Urinary bladder (tissue), 4 donors: ENCODE data around the gene ZNF493. TPM values are rescaled to one million over a fixed set of nuclear protein-coding genes. Genes with fewer than 3 reads are reported as not detected.

Experiments
- DNase-seq: peaks from one replicate; pipeline ENCODE4 v3.0.0-alpha.2; 2015; ENCODE audit errors: extremely low spot score
- H3K27ac ChIP-seq: one replicate; pipeline ENCODE4 v1.5.1; 2013; ENCODE audit warnings: low read depth, mild to moderate bottlenecking, moderate library complexity
- H3K36me3 ChIP-seq: one replicate; pipeline ENCODE4 v1.6.1; 2013; ENCODE audit warnings: mild to moderate bottlenecking, moderate library complexity; ENCODE audit not compliant: insufficient read depth
- H3K4me1 ChIP-seq: one replicate; pipeline ENCODE4 v1.6.1; 2013; ENCODE audit warnings: mild to moderate bottlenecking, moderate library complexity; ENCODE audit not compliant: insufficient read depth
- H3K4me3 ChIP-seq: one replicate; pipeline ENCODE4 v1.5.1; 2013; ENCODE audit warnings: low read depth, low read length
- WGBS: extraction: QIAGEN DNeasy Blood & Tissue Kit; methylation state at CpG from one replicate; pipeline ENCODE4 v1.1.7; 2013; 5-methylcytosine and 5-hydroxymethylcytosine counted together
- polyA plus RNA-seq: library from polyadenylated mRNA; stranded (reverse); fragments of 200-250 nt; gene quantifications from one replicate; pipeline ENCODE4 v1.2.3, GENCODE V29; 2013
- total RNA-seq: library from RNA; depleted of rRNA; stranded (reverse); fragments of >200 nt; gene quantifications from one replicate; pipeline ENCODE4 v1.2.3, GENCODE V29; 2014
- donor health status: healthy with polysubstance abuse.
- donor health status: healthy.

Gene ZNF493
- 72.2 TPM for total RNA-seq
- polyA plus RNA-seq: 5.6 TPM

GRCh38 chr19:21396893-21397572, at the start of gene ZNF493:
TSS of gene ZNF493 (plus strand) at chr19:21397133. CDS start at chr19:21397238, 105 bp downstream.
- Histone ChIP-seq H3K4me3 (peak within 1 kb of the TSS; percentile 62), H3K27ac (peak within 1 kb of the TSS; percentile 70), H3K36me3 (no peaks in the 10 kb centered on the region), H3K4me1 (peaks cover 4% of the 10 kb centered on the region)
- DNase-seq: peak; percentile 97
- WGBS: under 1% methylated on average over 31 of the region's 31 CpGs

DNA sequence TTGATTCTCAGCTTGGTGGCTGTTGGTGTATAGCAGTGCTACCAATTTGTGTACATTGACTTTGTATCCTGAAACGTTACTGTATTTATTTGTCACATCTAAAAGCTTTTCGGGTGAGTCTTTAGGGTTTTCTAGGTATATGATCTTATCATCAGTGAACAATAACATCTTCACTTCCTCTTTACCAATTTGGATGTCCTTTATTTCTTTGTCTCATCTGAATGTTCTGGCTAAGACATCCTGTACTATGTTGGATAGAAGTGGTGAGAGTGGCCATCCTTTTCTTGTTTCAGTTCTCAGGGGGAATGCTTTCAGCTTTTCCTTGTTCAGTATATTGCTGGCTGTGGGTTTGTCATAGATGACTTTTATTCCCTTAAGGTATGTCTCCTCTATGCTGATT, 44.1 kb upstream of the ZNF493 start:
- DNase-seq: no peak
- H3K27ac ChIP-seq: no peak overlapping the region
- H3K4me3 ChIP-seq: no peak overlapping the region
- H3K4me1 ChIP-seq: no peaks in the 10 kb centered on the region
- WGBS: 72% methylated on average over 2 of the region's 2 CpGs
- H3K36me3 ChIP-seq: no peaks in the 10 kb centered on the region

GRCh38 chr19:21358768-21359451, 38.0 kb upstream of the ZNF493 start, which contains the start of gene ZNF738:
TSS of gene ZNF738 (plus strand) at chr19:21359000. CDS start at chr19:21359141, 141 bp downstream.
- peak; percentile 94 for DNase-seq
- H3K4me3 ChIP-seq: peak within 1 kb of the TSS; percentile 64
- H3K4me1 ChIP-seq: no peaks in the 10 kb centered on the region
- H3K36me3 ChIP-seq: no peaks in the 10 kb centered on the region
- peak within 1 kb of the TSS; percentile 40 for H3K27ac ChIP-seq
- WGBS: under 1% methylated on average over 36 of the region's 36 CpGs

DNA sequence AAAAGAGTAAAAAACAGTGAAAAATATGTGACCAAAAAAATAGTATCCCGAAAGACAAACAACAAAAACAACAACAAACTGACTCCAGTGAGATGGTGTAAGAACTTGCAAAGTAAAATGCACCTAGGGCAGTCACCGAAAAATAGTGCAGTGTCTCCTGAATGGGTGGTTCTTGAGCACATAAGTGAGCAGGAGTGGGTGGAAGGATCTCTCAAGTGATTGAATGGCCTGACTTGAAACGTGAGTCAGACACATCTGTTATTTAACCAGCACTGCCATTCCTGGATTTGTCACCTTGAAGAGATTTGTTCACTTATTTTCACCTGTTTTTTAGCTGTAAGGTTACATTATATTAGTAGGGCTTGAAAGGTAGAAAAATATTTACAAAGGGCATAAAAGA, 34.6 kb upstream of the ZNF493 start:
- no peak for DNase-seq
- Histone ChIP-seq H3K36me3 (no peaks in the 10 kb centered on the region), H3K4me1 (no peaks in the 10 kb centered on the region), H3K4me3 (no peak overlapping the region), H3K27ac (no peak overlapping the region)
- WGBS: 96% methylated on average over 3 of the region's 3 CpGs

- no peaks in the 10 kb centered on the region for H3K4me1 ChIP-seq
- 96% methylated on average over 4 of the region's 4 CpGs for WGBS
- no peak for DNase-seq
Measured at GRCh38 chr19:21383980-21384582, 12.9 kb upstream of the ZNF493 start.

GRCh38 chr19:21396121-21396520, 812 bp upstream of the ZNF493 start:
- peaks cover 4% of the 10 kb centered on the region for H3K4me1 ChIP-seq
- H3K27ac ChIP-seq: no peak overlapping the region
- no peak for DNase-seq
- no peak overlapping the region for H3K4me3 ChIP-seq
- WGBS: 94% methylated on average over 10 of the region's 10 CpGs
- no peaks in the 10 kb centered on the region for H3K36me3 ChIP-seq

More at GRCh38 chr19:21383980-21384582, 12.9 kb upstream of the ZNF493 start:
- no peak overlapping the region for H3K4me3 ChIP-seq
- H3K36me3 ChIP-seq: no peaks in the 10 kb centered on the region
- no peak overlapping the region for H3K27ac ChIP-seq

- Histone ChIP-seq H3K4me3 (no peak overlapping the region), H3K4me1 (peaks cover 4% of the 10 kb centered on the region)
- 97% methylated on average over 5 of the region's 5 CpGs for WGBS
Measured at GRCh38 chr19:21398851-21399250, 1.9 kb downstream of the ZNF493 start.

GRCh38 chr19:21402303-21402985, 5.5 kb downstream of the ZNF493 start:
- no peak overlapping the region for H3K4me3 ChIP-seq

More at GRCh38 chr19:21398851-21399250, 1.9 kb downstream of the ZNF493 start:
- Histone ChIP-seq H3K36me3 (peaks cover 3% of the 10 kb centered on the region), H3K27ac (no peak overlapping the region)
- DNase-seq: no peak

GRCh38 chr19:21410166-21410565, 13.2 kb downstream of the ZNF493 start:
- DNase-seq: no peak
- 86% methylated on average over 1 of the region's 1 CpG for WGBS
- Histone ChIP-seq H3K4me1 (no peaks in the 10 kb centered on the region), H3K4me3 (no peak overlapping the region), H3K27ac (no peak overlapping the region), H3K36me3 (peaks cover 9% of the 10 kb centered on the region)

More at GRCh38 chr19:21402303-21402985, 5.5 kb downstream of the ZNF493 start:
- DNase-seq: no peak
- H3K36me3 ChIP-seq: peaks cover 3% of the 10 kb centered on the region
- peaks cover 4% of the 10 kb centered on the region for H3K4me1 ChIP-seq
- no peak overlapping the region for H3K27ac ChIP-seq
- WGBS: 91% methylated on average over 1 of the region's 1 CpG

- Histone ChIP-seq H3K4me1 (no peaks in the 10 kb centered on the region), H3K36me3 (peaks cover 2% of the 10 kb centered on the region), H3K4me3 (no peak overlapping the region), H3K27ac (no peak overlapping the region)
- no peak for DNase-seq
Measured at GRCh38 chr19:21422244-21422643, 25.3 kb downstream of the ZNF493 start.

DNA sequence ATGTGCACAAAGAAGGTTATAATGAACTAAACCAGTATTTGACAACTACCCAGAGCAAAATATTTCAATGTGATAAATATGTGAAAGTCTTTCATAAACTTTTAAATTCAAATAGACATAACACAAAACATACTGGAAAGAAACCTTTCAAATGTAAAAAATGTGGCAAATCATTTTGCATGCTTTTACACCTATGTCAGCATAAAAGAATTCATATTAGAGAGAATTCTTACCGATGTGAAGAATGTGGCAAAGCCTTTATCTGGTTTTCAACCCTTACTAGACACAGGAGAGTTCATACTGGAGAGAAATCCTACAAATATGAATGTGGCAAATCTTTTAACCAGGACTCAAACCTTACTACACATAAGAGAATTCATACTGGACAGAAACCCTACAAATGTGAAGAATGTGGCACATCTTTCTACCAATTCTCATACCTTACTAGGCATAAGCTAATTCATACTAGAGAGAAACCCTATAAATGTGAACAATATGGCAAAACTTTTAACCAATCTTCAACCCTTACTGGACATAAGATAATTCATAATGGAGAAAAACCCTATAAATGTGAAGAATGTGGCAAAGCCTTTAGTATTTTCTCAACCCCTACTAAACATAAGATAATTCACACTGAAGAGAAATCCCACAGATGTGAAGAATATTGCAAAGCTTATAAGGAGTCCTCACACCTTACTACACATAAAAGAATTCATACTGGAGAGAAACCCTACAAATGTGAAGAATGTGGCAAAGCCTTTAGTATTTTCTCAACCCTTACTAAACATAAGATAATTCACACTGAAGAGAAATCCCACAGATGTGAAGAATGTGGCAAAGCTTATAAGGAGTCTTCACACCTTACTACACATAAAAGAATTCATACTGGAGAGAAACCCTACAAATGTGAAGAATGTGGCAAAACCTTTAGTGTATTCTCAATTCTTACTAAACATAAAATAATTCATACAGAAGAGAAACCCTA, 26.4 kb downstream of the ZNF493 start:
- 99% methylated on average over 1 of the region's 1 CpG for WGBS

DNA sequence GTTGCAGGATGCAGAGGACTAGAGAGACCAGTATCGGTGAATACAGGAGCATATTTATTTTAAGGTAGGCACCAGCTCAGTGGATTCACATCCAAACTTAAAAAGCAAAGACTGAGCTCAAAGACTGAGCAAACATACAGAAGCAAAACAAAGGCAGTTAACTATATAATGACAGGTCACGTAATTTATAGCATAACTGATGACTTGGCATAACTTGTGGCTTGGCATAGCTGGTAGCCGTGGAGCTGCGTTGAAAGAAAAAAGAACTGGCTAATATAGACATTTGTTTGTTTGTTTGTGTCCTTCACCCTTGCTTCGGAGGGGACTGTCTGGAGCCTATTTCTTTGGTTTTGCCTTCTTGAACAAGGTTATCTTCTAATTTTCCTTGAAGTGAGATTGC, 33.7 kb downstream of the ZNF493 start:
- DNase-seq: no peak
- Histone ChIP-seq H3K4me3 (no peak overlapping the region), H3K27ac (no peak overlapping the region), H3K4me1 (no peaks in the 10 kb centered on the region), H3K36me3 (no peaks in the 10 kb centered on the region)
- WGBS: 86% methylated on average over 5 of the region's 5 CpGs

More for the DNA sequence above, 26.4 kb downstream of the ZNF493 start:
- no peak for DNase-seq
- H3K36me3 ChIP-seq: no peaks in the 10 kb centered on the region
- no peaks in the 10 kb centered on the region for H3K4me1 ChIP-seq
- H3K27ac ChIP-seq: no peak overlapping the region
- no peak overlapping the region for H3K4me3 ChIP-seq
